ENCODE data around the gene CDH2. TPM values are rescaled to one million over a fixed set of nuclear protein-coding genes. Genes with fewer than 3 reads are reported as not detected.

CDH2 gene
- total and polyA plus RNA-seq, 7 experiments from 2014 or later = 0.05 to 0.45 (median 0.19) TPM; not detected in 2

DNA sequence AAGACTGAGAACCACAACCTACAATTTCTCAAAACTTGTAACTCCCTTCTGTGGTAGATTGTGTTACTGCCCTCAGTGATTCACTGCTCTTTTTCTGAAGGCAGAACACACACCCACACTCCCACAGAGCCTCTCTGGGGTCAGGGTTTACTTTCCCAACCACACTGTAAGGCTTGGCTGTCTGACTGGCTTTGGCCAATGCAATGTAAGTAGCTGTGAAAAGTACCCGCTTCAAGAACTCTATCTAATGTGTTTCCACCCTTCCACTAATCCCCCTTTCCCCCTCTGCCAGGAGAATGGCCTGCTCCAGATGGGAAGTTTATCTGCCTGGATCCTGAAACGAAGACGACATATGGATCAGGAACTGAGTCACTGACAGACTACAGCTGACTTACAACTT is 222.7 kb downstream of the CDH2 start:
- no peak for ATAC-seq
- H3K9me3 Mint-ChIP-seq = peaks cover 0 to 4% (median 0%) of the 10 kb centered on the region in 11 donors
- H3K4me1 Mint-ChIP-seq = no peaks in the 10 kb centered on the region
- no peak overlapping the region for H3K27ac Mint-ChIP-seq
- Histone ChIP-seq H3K4me3 (ENCODE audit: low read length) (no peak overlapping the region), H3K27me3 (ENCODE audit: control insufficient read depth in 2 of 2, insufficient read depth in 2 of 2, low read length in 2 of 2) (no peaks in the 10 kb centered on the region), H3K4me1 (ENCODE audit: control insufficient read depth in 2 of 2, insufficient read depth in 2 of 2, low read length in 2 of 2) (no peaks in the 10 kb centered on the region), H3K27ac (ENCODE audit: low read depth, low read length) (no peak overlapping the region), H3K9me3 (ENCODE audit: control insufficient read depth in 2 of 3, low read length in 3 of 3) (no peaks in the 10 kb centered on the region), H3K36me3 (ENCODE audit: control insufficient read depth in 2 of 3, insufficient read depth in 3 of 3, low read length in 3 of 3) (no peaks in the 10 kb centered on the region)
- intact Hi-C loops (cut with micrococcal nuclease) = no loop called here
- CTCF ChIA-PET = no interaction called here
- DNase-seq = no peak
- no peak overlapping the region for H3K4me3 Mint-ChIP-seq
- H3K27me3 Mint-ChIP-seq = no peaks in the 10 kb centered on the region
- POLR2A ChIA-PET = no interaction called here
- H3K36me3 Mint-ChIP-seq = no peaks in the 10 kb centered on the region

DNA sequence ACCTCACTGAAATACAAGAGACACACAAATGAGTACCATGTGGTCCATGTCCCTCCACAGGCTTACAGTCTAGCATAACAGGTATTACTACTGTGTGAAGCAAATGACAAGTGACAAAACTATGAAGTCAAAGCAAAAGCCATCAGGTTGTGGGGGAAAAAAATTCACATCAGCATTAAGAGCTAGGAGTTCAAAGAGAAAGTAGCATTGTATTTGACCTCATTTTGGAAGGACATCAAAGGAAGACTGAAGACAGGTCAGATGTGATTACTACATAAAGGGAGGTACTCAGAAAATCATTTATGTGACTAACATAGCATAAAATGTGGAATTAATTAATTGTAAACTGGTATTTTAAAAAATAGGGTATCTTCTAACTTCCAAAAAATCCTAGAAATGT is 224.2 kb downstream of the CDH2 start:
- ATAC-seq (no peak), DNase-seq (no peak)
- no peaks in the 10 kb centered on the region for H3K36me3 ChIP-seq (ENCODE audit: control insufficient read depth in 2 of 3, insufficient read depth in 3 of 3, low read length in 3 of 3)
- ChIA-PET POLR2A (no interaction called here), CTCF (no interaction called here)
- no peaks in the 10 kb centered on the region for H3K27me3 ChIP-seq (ENCODE audit: control insufficient read depth in 2 of 2, insufficient read depth in 2 of 2, low read length in 2 of 2)
- H3K4me3 ChIP-seq (ENCODE audit: low read length) = no peak overlapping the region
- H3K4me1 ChIP-seq (ENCODE audit: control insufficient read depth in 2 of 2, insufficient read depth in 2 of 2, low read length in 2 of 2) = no peaks in the 10 kb centered on the region
- H3K9me3 ChIP-seq (ENCODE audit: control insufficient read depth in 2 of 3, low read length in 3 of 3) = no peaks in the 10 kb centered on the region
- intact Hi-C loops (cut with micrococcal nuclease) = no loop called here
- Mint-ChIP-seq H3K4me1 (no peaks in the 10 kb centered on the region), H3K36me3 (no peaks in the 10 kb centered on the region), H3K9me3 (peaks cover 0 to 4% (median 0%) of the 10 kb centered on the region in 11 donors), H3K4me3 (no peak overlapping the region), H3K27ac (no peak overlapping the region), H3K27me3 (no peaks in the 10 kb centered on the region)
- no peak overlapping the region for H3K27ac ChIP-seq (ENCODE audit: low read depth, low read length)

DNA sequence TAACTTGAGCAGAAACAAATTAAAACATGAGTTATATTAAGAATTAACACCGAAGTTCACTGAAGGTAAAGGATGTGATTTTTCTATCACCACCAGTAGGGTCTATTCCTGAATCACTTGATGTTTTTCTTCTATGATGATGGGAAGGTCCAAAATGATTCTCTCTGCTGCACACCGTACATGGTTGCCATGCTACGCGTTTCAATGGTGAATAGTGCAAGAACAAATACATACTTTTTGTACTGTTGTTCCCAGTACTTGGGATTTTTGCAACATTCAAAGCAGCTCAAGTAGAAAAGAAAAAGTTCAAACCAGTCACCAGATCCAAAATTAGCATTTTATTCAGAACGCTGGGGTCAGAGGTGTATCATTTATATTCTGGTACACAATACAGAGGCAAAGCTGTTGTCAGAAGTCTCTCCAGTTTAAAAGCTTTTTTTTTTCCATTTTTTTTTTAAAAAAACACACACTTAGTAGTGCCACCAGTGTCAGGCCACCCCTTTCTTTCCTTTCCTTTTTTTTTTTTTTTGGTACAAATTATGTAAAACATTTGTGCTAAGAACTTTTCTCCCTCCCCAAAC is 226.2 kb downstream of the CDH2 start:
- POLR2A ChIA-PET = no interaction called here
- no peak overlapping the region for H3K27ac Mint-ChIP-seq
- DNase-seq = no peak
- H3K4me3 ChIP-seq (ENCODE audit: low read length) = no peak overlapping the region
- no peaks in the 10 kb centered on the region for H3K9me3 ChIP-seq (ENCODE audit: control insufficient read depth in 2 of 3, low read length in 3 of 3)
- H3K27me3 ChIP-seq (ENCODE audit: control insufficient read depth in 2 of 2, insufficient read depth in 2 of 2, low read length in 2 of 2) = no peaks in the 10 kb centered on the region
- no peaks in the 10 kb centered on the region for H3K4me1 ChIP-seq (ENCODE audit: control insufficient read depth in 2 of 2, insufficient read depth in 2 of 2, low read length in 2 of 2)
- H3K4me1 Mint-ChIP-seq = no peaks in the 10 kb centered on the region
- H3K27ac ChIP-seq (ENCODE audit: low read depth, low read length) = no peak overlapping the region
- H3K4me3 Mint-ChIP-seq = no peak overlapping the region
- H3K36me3 ChIP-seq (ENCODE audit: control insufficient read depth in 2 of 3, insufficient read depth in 3 of 3, low read length in 3 of 3) = no peaks in the 10 kb centered on the region
- intact Hi-C loops (cut with micrococcal nuclease) = no loop called here
- CTCF ChIA-PET = no interaction called here
- H3K9me3 Mint-ChIP-seq = peaks cover 0 to 4% (median 0%) of the 10 kb centered on the region in 11 donors
- H3K27me3 Mint-ChIP-seq = no peaks in the 10 kb centered on the region
- no peak for ATAC-seq
- no peaks in the 10 kb centered on the region for H3K36me3 Mint-ChIP-seq

DNA sequence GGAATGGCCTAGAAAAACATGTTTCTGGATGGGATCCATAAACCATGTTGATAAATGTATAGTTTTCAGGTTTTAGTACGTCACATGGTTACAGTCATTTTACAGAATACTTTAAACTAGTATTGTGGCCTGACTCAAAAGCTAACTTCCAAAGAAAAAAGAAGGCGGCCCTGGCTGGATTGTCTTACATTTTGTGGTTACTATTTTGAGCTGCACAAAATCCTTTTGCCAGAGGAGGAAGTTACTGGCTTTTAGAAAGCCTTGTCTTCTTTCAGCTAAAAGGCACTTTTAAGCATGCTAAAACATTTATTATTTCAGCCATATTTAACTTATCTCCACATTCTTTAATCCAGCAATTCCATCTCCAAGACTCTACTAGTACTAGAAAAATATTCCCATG is 227.9 kb downstream of the CDH2 start:
- Histone ChIP-seq H3K4me3 (ENCODE audit: low read length) (no peak overlapping the region), H3K4me1 (ENCODE audit: control insufficient read depth in 2 of 2, insufficient read depth in 2 of 2, low read length in 2 of 2) (no peaks in the 10 kb centered on the region), H3K9me3 (ENCODE audit: control insufficient read depth in 2 of 3, low read length in 3 of 3) (no peaks in the 10 kb centered on the region), H3K27me3 (ENCODE audit: control insufficient read depth in 2 of 2, insufficient read depth in 2 of 2, low read length in 2 of 2) (no peaks in the 10 kb centered on the region), H3K27ac (ENCODE audit: low read depth, low read length) (no peak overlapping the region), H3K36me3 (ENCODE audit: control insufficient read depth in 2 of 3, insufficient read depth in 3 of 3, low read length in 3 of 3) (no peaks in the 10 kb centered on the region)
- Mint-ChIP-seq H3K36me3 (no peaks in the 10 kb centered on the region), H3K9me3 (peaks cover 0 to 4% (median 0%) of the 10 kb centered on the region in 11 donors), H3K27ac (no peak overlapping the region), H3K4me3 (no peak overlapping the region), H3K27me3 (no peaks in the 10 kb centered on the region), H3K4me1 (no peaks in the 10 kb centered on the region)
- ChIA-PET CTCF (no interaction called here), POLR2A (no interaction called here)
- DNase-seq (no peak), ATAC-seq (no peak)
- intact Hi-C loops (cut with micrococcal nuclease) = no loop called here

- H3K27ac ChIP-seq (ENCODE audit: low read depth, low read length) = no peak overlapping the region
- DNase-seq = no peak
- no peaks in the 10 kb centered on the region for H3K36me3 Mint-ChIP-seq
- ATAC-seq = no peak
- no peak overlapping the region for H3K4me3 ChIP-seq (ENCODE audit: low read length)
- H3K9me3 ChIP-seq (ENCODE audit: control insufficient read depth in 2 of 3, low read length in 3 of 3) = no peaks in the 10 kb centered on the region
- H3K27me3 ChIP-seq (ENCODE audit: control insufficient read depth in 2 of 2, insufficient read depth in 2 of 2, low read length in 2 of 2) = no peaks in the 10 kb centered on the region
- H3K4me1 ChIP-seq (ENCODE audit: control insufficient read depth in 2 of 2, insufficient read depth in 2 of 2, low read length in 2 of 2) = no peaks in the 10 kb centered on the region
- H3K27ac Mint-ChIP-seq = no peak overlapping the region
- no peaks in the 10 kb centered on the region for H3K36me3 ChIP-seq (ENCODE audit: control insufficient read depth in 2 of 3, insufficient read depth in 3 of 3, low read length in 3 of 3)
- no peaks in the 10 kb centered on the region for H3K4me1 Mint-ChIP-seq
- CTCF ChIA-PET = no interaction called here
- POLR2A ChIA-PET = no interaction called here
- H3K9me3 Mint-ChIP-seq = peaks cover 0 to 12% (median 0%) of the 10 kb centered on the region in 11 donors
- H3K4me3 Mint-ChIP-seq = no peak overlapping the region
- intact Hi-C loops (cut with micrococcal nuclease) = no loop called here
- no peaks in the 10 kb centered on the region for H3K27me3 Mint-ChIP-seq
Observed at GRCh38 chr18:27942706-27943105, 234.2 kb downstream of the CDH2 start.

DNA sequence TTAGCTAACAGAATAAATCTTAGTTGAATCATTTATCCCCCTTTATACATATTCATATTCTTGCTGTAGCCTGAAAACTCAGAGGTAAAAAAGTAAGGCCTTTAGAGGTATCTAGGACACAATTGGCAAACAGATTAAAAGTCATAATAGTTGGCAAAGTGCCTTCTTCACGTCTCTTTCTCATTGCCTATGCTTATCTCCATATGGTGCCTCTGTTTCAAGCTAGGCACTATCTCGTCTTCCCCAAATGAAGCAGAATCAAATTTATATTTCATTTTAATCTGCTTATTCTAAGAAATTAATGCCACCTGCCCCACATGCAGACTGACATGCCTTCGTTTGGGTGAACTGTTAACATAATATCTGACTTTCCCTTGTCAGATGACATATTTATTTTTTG is 245.4 kb downstream of the CDH2 start:
- Mint-ChIP-seq H3K36me3 (no peaks in the 10 kb centered on the region), H3K27ac (no peak overlapping the region), H3K9me3 (peaks cover 0 to 20% (median 6%) of the 10 kb centered on the region in 11 donors), H3K27me3 (no peaks in the 10 kb centered on the region), H3K4me3 (no peak overlapping the region), H3K4me1 (no peaks in the 10 kb centered on the region)
- Histone ChIP-seq H3K4me1 (ENCODE audit: control insufficient read depth in 2 of 2, insufficient read depth in 2 of 2, low read length in 2 of 2) (no peaks in the 10 kb centered on the region), H3K4me3 (ENCODE audit: low read length) (no peak overlapping the region), H3K27ac (ENCODE audit: low read depth, low read length) (no peak overlapping the region), H3K36me3 (ENCODE audit: control insufficient read depth in 2 of 3, insufficient read depth in 3 of 3, low read length in 3 of 3) (no peaks in the 10 kb centered on the region), H3K27me3 (ENCODE audit: control insufficient read depth in 2 of 2, insufficient read depth in 2 of 2, low read length in 2 of 2) (no peaks in the 10 kb centered on the region), H3K9me3 (ENCODE audit: control insufficient read depth in 2 of 3, low read length in 3 of 3) (no peaks in the 10 kb centered on the region)
- POLR2A ChIA-PET = no interaction called here
- intact Hi-C loops (cut with micrococcal nuclease) = no loop called here
- CTCF ChIA-PET = no interaction called here
- no peak for DNase-seq
- no peak for ATAC-seq

DNA sequence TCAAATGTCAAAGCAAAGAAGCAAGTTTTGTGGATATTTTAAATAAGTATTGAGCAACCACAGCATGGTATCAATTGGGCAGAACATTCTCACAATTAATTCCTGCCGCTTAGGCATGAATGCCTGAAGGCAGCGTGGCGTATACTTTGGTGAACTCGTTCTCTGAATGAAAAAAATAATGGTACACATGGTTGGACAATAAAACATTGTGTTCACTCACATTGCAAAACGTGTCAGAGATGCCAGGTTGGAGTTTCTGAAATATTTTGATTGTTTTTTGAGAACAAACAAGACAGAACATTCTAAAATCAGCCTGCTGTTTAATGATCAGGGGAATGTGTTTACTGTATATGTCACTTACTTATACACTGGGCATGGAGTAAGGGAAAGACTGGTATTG is 254.2 kb downstream of the CDH2 start:
- no peaks in the 10 kb centered on the region for H3K36me3 Mint-ChIP-seq
- H3K4me1 Mint-ChIP-seq = no peaks in the 10 kb centered on the region
- Histone ChIP-seq H3K9me3 (ENCODE audit: control insufficient read depth in 2 of 3, low read length in 3 of 3) (no peaks in the 10 kb centered on the region), H3K27ac (ENCODE audit: low read depth, low read length) (no peak overlapping the region), H3K4me3 (ENCODE audit: low read length) (no peak overlapping the region), H3K27me3 (ENCODE audit: control insufficient read depth in 2 of 2, insufficient read depth in 2 of 2, low read length in 2 of 2) (no peaks in the 10 kb centered on the region), H3K4me1 (ENCODE audit: control insufficient read depth in 2 of 2, insufficient read depth in 2 of 2, low read length in 2 of 2) (no peaks in the 10 kb centered on the region), H3K36me3 (ENCODE audit: control insufficient read depth in 2 of 3, insufficient read depth in 3 of 3, low read length in 3 of 3) (no peaks in the 10 kb centered on the region)
- peaks cover 0 to 10% (median 3%) of the 10 kb centered on the region in 11 donors for H3K9me3 Mint-ChIP-seq
- no peak for ATAC-seq
- CTCF ChIA-PET = no interaction called here
- H3K27ac Mint-ChIP-seq = no peak overlapping the region
- POLR2A ChIA-PET = no interaction called here
- DNase-seq = no peak
- intact Hi-C loops (cut with micrococcal nuclease) = no loop called here
- H3K4me3 Mint-ChIP-seq = no peak overlapping the region
- no peaks in the 10 kb centered on the region for H3K27me3 Mint-ChIP-seq

Measured in naive thymus-derived CD4-positive, alpha-beta T cell (primary cell).